DMS153 (cell line): ENCODE data around the gene UBE2E1.
"Not testable (repeated sequence)": the region's sequence is repeated elsewhere in the genome, so short reads cannot be mapped to it uniquely, and the experiment has no call there.

Experiments
- DNase-seq: peaks from one replicate; lab custom pipeline; 2025; lab: John Stamatoyannopoulos, UW

Gene UBE2E1

GRCh38 chr3:23881993-23882392 is 76.2 kb downstream of the UBE2E1 start:
- DNase-seq: not testable (repeated sequence)

- no peak for DNase-seq
These were observed 76.7 kb downstream of the UBE2E1 start for GRCh38 chr3:23882487-23882918.

GRCh38 chr3:23884481-23884880 is 78.7 kb downstream of the UBE2E1 start:
- DNase-seq: no peak

GRCh38 chr3:23885210-23885609 is 79.5 kb downstream of the UBE2E1 start:
- DNase-seq: no peak

- no peak for DNase-seq
These were observed 80.6 kb downstream of the UBE2E1 start for GRCh38 chr3:23886311-23886710.

GRCh38 chr3:23888617-23889228 is 83.0 kb downstream of the UBE2E1 start:
- DNase-seq: no peak

GRCh38 chr3:23889386-23889785 is 83.6 kb downstream of the UBE2E1 start:
- DNase-seq: no peak

GRCh38 chr3:23889950-23890349 is 84.2 kb downstream of the UBE2E1 start:
- DNase-seq: no peak

- no peak for DNase-seq
These were observed 88.7 kb downstream of the UBE2E1 start for GRCh38 chr3:23894254-23895061.

GRCh38 chr3:23895181-23895580 is 89.4 kb downstream of the UBE2E1 start:
- no peak for DNase-seq

- DNase-seq: no peak
These were observed 95.0 kb downstream of the UBE2E1 start for GRCh38 chr3:23900744-23901143.

- DNase-seq: no peak
These were observed 98.8 kb downstream of the UBE2E1 start for GRCh38 chr3:23904545-23904944.

GRCh38 chr3:23909341-23909740 is 103.6 kb downstream of the UBE2E1 start:
- no peak for DNase-seq

- no peak for DNase-seq
These were observed 105.6 kb downstream of the UBE2E1 start for GRCh38 chr3:23911397-23911796.

GRCh38 chr3:23912335-23912734 is 106.6 kb downstream of the UBE2E1 start:
- not testable (repeated sequence) for DNase-seq

- DNase-seq: no peak
These were observed 107.4 kb downstream of the UBE2E1 start for GRCh38 chr3:23913182-23913581.

- DNase-seq: no peak
These were observed 108.4 kb downstream of the UBE2E1 start for GRCh38 chr3:23913873-23914743.

GRCh38 chr3:23915537-23916108 is 109.9 kb downstream of the UBE2E1 start:
- no peak for DNase-seq

- DNase-seq: no peak
These were observed 110.6 kb downstream of the UBE2E1 start for GRCh38 chr3:23916152-23916885.

- DNase-seq: peak; percentile 78
These were observed 111.3 kb downstream of the UBE2E1 start, which contains the start of the genes NKIRAS1 and RPL15 for GRCh38 chr3:23916886-23917678. NKIRAS1 (minus strand) TSS chr3:23916990; CDS start chr3:23910904, 6,086 bp downstream. RPL15 (plus strand) TSS chr3:23917132; CDS start chr3:23917860, 728 bp downstream.
